ENCODE data around the gene OTOG. TPM values are rescaled to one million over a fixed set of nuclear protein-coding genes. Genes with fewer than 3 reads are reported as not detected.

The OTOG gene
- total and polyA plus RNA-seq, 12 donors, result not detected

Other genes with a start within 250 kb of the OTOG start
- 10 to 100 TPM in 1 of 9 donors, 1 to 10 TPM in 7, under 1 TPM in 1; 0.76 to 10.1 (median 1.5) TPM for gene NCR3LG1, start 195.5 kb upstream of the OTOG start, total RNA-seq
- 1 to 10 TPM in 1 of 3 donors, under 1 TPM in 2; 0.13 to 3.6 (median 0.32) TPM for gene NCR3LG1, start 195.5 kb upstream of the OTOG start, polyA plus RNA-seq
- gene KCNJ11, start 158.6 kb upstream of the OTOG start, total RNA-seq, result 1 to 10 TPM in 6 of 9 donors, under 1 TPM in 3; 0.11 to 3.2 (median 1.6) TPM
- gene KCNJ11, start 158.6 kb upstream of the OTOG start, polyA plus RNA-seq, result 1 to 10 TPM in 1 of 3 donors, under 1 TPM in 2; 0.27 to 1.6 (median 0.35) TPM
- 10 to 100 TPM in 3 of 9 donors, 1 to 10 TPM in 2, under 1 TPM in 3, not detected in 1; 0.39 to 17.8 (median 1.6) TPM for gene ABCC8, start 70.4 kb upstream of the OTOG start, total RNA-seq
- gene ABCC8, start 70.4 kb upstream of the OTOG start, polyA plus RNA-seq, result 100 to 1,000 TPM in 1 of 3 donors, 10 to 100 TPM in 1, 1 to 10 TPM in 1; 4.0 to 216 (median 34.7) TPM
- gene USH1C, start 2.8 kb upstream of the OTOG start, total RNA-seq, result 10 to 100 TPM in 1 of 9 donors, 1 to 10 TPM in 2, under 1 TPM in 4, not detected in 2; 0.14 to 16.9 (median 0.88) TPM
- gene USH1C, start 2.8 kb upstream of the OTOG start, polyA plus RNA-seq, result 1 to 10 TPM in 1 of 3 donors, under 1 TPM in 2; 0.48 to 2.7 (median 0.68) TPM
- not detected for gene MYOD1, start 172.3 kb downstream of the OTOG start, total RNA-seq
- not detected for gene MYOD1, start 172.3 kb downstream of the OTOG start, polyA plus RNA-seq
- 1 to 10 TPM in 1 of 9 donors, under 1 TPM in 5, not detected in 3; 0.06 to 1.3 (median 0.34) TPM for gene KCNC1, start 187.5 kb downstream of the OTOG start, total RNA-seq
- 1 to 10 TPM in 1 of 3 donors, under 1 TPM in 2; 0.24 to 1.2 (median 0.60) TPM for gene KCNC1, start 187.5 kb downstream of the OTOG start, polyA plus RNA-seq